Activated CD8-positive, alpha-beta memory T cell treated with anti-CD3 and anti-CD28 coated beads, Interleukin-2, amount 50 U/mL, for 4 hours (primary cell): Measurements from ENCODE around the gene ESX1.
"Not testable (repeated sequence)": the region's sequence is repeated elsewhere in the genome, so short reads cannot be mapped to it uniquely, and the experiment has no call there.

ENCODE experiments used
- DNase-seq: peaks from one replicate; pipeline ENCODE4 v3.0.0-alpha.2; 2020

The ESX1 gene

GRCh38 chrX:104254442-104255115 lies at the start of gene ESX1:
TSS of gene ESX1 (minus strand) at chrX:104254933. CDS start at chrX:104254849, 84 bp downstream.
- DNase-seq, result no peak

- no peak for DNase-seq
Measured at GRCh38 chrX:104295636-104296035, 40.9 kb upstream of the ESX1 start.

- no peak for DNase-seq
Measured at GRCh38 chrX:104288961-104289360, 34.2 kb upstream of the ESX1 start.

GRCh38 chrX:104288269-104288668 lies 33.5 kb upstream of the ESX1 start:
- DNase-seq, result no peak

GRCh38 chrX:104285201-104285600 lies 30.5 kb upstream of the ESX1 start:
- DNase-seq, result no peak

GRCh38 chrX:104284507-104284906 lies 29.8 kb upstream of the ESX1 start:
- no peak for DNase-seq

- DNase-seq, result no peak
Measured at GRCh38 chrX:104282166-104282725, 27.5 kb upstream of the ESX1 start.

- no peak for DNase-seq
Measured at GRCh38 chrX:104281564-104281963, 26.8 kb upstream of the ESX1 start.

GRCh38 chrX:104280609-104281008 lies 25.9 kb upstream of the ESX1 start:
- DNase-seq, result no peak

GRCh38 chrX:104270916-104271512 lies 16.3 kb upstream of the ESX1 start:
- no peak for DNase-seq

- DNase-seq, result no peak
Measured at GRCh38 chrX:104270212-104270611, 15.5 kb upstream of the ESX1 start.

- no peak for DNase-seq
Measured at GRCh38 chrX:104255465-104255864, 732 bp upstream of the ESX1 start.

- DNase-seq, result no peak
Measured at GRCh38 chrX:104253567-104254441, 929 bp downstream of the ESX1 start.

- DNase-seq, result no peak
Measured at GRCh38 chrX:104250470-104250869, 4.3 kb downstream of the ESX1 start.

GRCh38 chrX:104230060-104230459 lies 24.7 kb downstream of the ESX1 start:
- not testable (repeated sequence) for DNase-seq

- no peak for DNase-seq
Measured at GRCh38 chrX:104211187-104211586, 43.5 kb downstream of the ESX1 start.

- DNase-seq, result no peak
Measured at GRCh38 chrX:104205548-104205947, 49.2 kb downstream of the ESX1 start.
